ENCODE data around the gene MS4A2.
"Not testable (repeated sequence)": the region's sequence is repeated elsewhere in the genome, so short reads cannot be mapped to it uniquely, and the experiment has no call there.

The MS4A2 gene

GRCh38 chr11:60088364-60088763 is at the start of gene MS4A2:
Gene MS4A2 (plus strand): TSS chr11:60088664. CDS start chr11:60088766, 102 bp downstream.
- H3K4me1 ChIP-seq (ENCODE audit: control insufficient read depth, insufficient read depth, low read length) = no peaks in the 10 kb centered on the region
- no peaks in the 10 kb centered on the region for H3K27me3 ChIP-seq (ENCODE audit: control insufficient read depth, insufficient read depth, low read length)
- no peaks in the 10 kb centered on the region for H3K36me3 ChIP-seq (ENCODE audit: control insufficient read depth, insufficient read depth, low read length)
- H3K9me3 ChIP-seq (ENCODE audit: control insufficient read depth, insufficient read depth, low read length) = no peaks in the 10 kb centered on the region
- no peak within 1 kb of the TSS for H3K9ac ChIP-seq (ENCODE audit: low read depth, low read length)
- no peak within 1 kb of the TSS for H3K4me3 ChIP-seq (ENCODE audit: low read depth, low read length)

- Histone ChIP-seq H3K27me3 (ENCODE audit: control insufficient read depth, insufficient read depth, low read length) (no peaks in the 10 kb centered on the region), H3K4me3 (ENCODE audit: low read depth, low read length) (no peak within 1 kb of the TSS), H3K9me3 (ENCODE audit: control insufficient read depth, insufficient read depth, low read length) (no peaks in the 10 kb centered on the region), H3K9ac (ENCODE audit: low read depth, low read length) (no peak within 1 kb of the TSS), H3K4me1 (ENCODE audit: control insufficient read depth, insufficient read depth, low read length) (peaks cover 10% of the 10 kb centered on the region), H3K36me3 (ENCODE audit: control insufficient read depth, insufficient read depth, low read length) (no peaks in the 10 kb centered on the region)
These were observed 48.4 kb upstream of the MS4A2 start, which contains the start of gene OOSP2 for GRCh38 chr11:60040109-60040508. Gene OOSP2 (plus strand): TSS chr11:60040409. CDS start chr11:60040460, 51 bp downstream.

- H3K4me3 ChIP-seq (ENCODE audit: low read depth, low read length); H3K27me3 ChIP-seq (ENCODE audit: control insufficient read depth, insufficient read depth, low read length); H3K9me3 ChIP-seq (ENCODE audit: control insufficient read depth, insufficient read depth, low read length); H3K4me1 ChIP-seq (ENCODE audit: control insufficient read depth, insufficient read depth, low read length); H3K36me3 ChIP-seq (ENCODE audit: control insufficient read depth, insufficient read depth, low read length); H3K9ac ChIP-seq (ENCODE audit: low read depth, low read length): not testable (repeated sequence)
These were observed 38.0 kb upstream of the MS4A2 start for GRCh38 chr11:60050422-60050821.

GRCh38 chr11:60050839-60051238 is 37.6 kb upstream of the MS4A2 start:
- not testable (repeated sequence) for H3K4me3 ChIP-seq (ENCODE audit: low read depth, low read length); H3K27me3 ChIP-seq (ENCODE audit: control insufficient read depth, insufficient read depth, low read length); H3K9ac ChIP-seq (ENCODE audit: low read depth, low read length); H3K9me3 ChIP-seq (ENCODE audit: control insufficient read depth, insufficient read depth, low read length); H3K4me1 ChIP-seq (ENCODE audit: control insufficient read depth, insufficient read depth, low read length); H3K36me3 ChIP-seq (ENCODE audit: control insufficient read depth, insufficient read depth, low read length)

GRCh38 chr11:60056349-60056969 is 32.0 kb upstream of the MS4A2 start, which contains the start of gene MS4A3:
Gene MS4A3 (plus strand): TSS chr11:60056665. CDS start chr11:60061161, 4,496 bp downstream.
- Histone ChIP-seq H3K9ac (ENCODE audit: low read depth, low read length) (no peak within 1 kb of the TSS), H3K4me3 (ENCODE audit: low read depth, low read length) (no peak within 1 kb of the TSS), H3K36me3 (ENCODE audit: control insufficient read depth, insufficient read depth, low read length) (no peaks in the 10 kb centered on the region), H3K9me3 (ENCODE audit: control insufficient read depth, insufficient read depth, low read length) (no peaks in the 10 kb centered on the region), H3K4me1 (ENCODE audit: control insufficient read depth, insufficient read depth, low read length) (no peaks in the 10 kb centered on the region), H3K27me3 (ENCODE audit: control insufficient read depth, insufficient read depth, low read length) (no peaks in the 10 kb centered on the region)

GRCh38 chr11:60059052-60059451 is 29.4 kb upstream of the MS4A2 start:
- Histone ChIP-seq H3K27me3 (ENCODE audit: control insufficient read depth, insufficient read depth, low read length) (no peaks in the 10 kb centered on the region), H3K9ac (ENCODE audit: low read depth, low read length) (no peak overlapping the region), H3K4me1 (ENCODE audit: control insufficient read depth, insufficient read depth, low read length) (no peaks in the 10 kb centered on the region), H3K36me3 (ENCODE audit: control insufficient read depth, insufficient read depth, low read length) (no peaks in the 10 kb centered on the region), H3K4me3 (ENCODE audit: low read depth, low read length) (no peak overlapping the region), H3K9me3 (ENCODE audit: control insufficient read depth, insufficient read depth, low read length) (no peaks in the 10 kb centered on the region)

- no peaks in the 10 kb centered on the region for H3K9me3 ChIP-seq (ENCODE audit: control insufficient read depth, insufficient read depth, low read length)
- no peaks in the 10 kb centered on the region for H3K36me3 ChIP-seq (ENCODE audit: control insufficient read depth, insufficient read depth, low read length)
- no peaks in the 10 kb centered on the region for H3K27me3 ChIP-seq (ENCODE audit: control insufficient read depth, insufficient read depth, low read length)
- no peaks in the 10 kb centered on the region for H3K4me1 ChIP-seq (ENCODE audit: control insufficient read depth, insufficient read depth, low read length)
- H3K4me3 ChIP-seq (ENCODE audit: low read depth, low read length) = no peak overlapping the region
- H3K9ac ChIP-seq (ENCODE audit: low read depth, low read length) = no peak overlapping the region
These were observed 28.8 kb upstream of the MS4A2 start for GRCh38 chr11:60059521-60060240.

- Histone ChIP-seq H3K27me3 (ENCODE audit: control insufficient read depth, insufficient read depth, low read length) (no peaks in the 10 kb centered on the region), H3K4me1 (ENCODE audit: control insufficient read depth, insufficient read depth, low read length) (no peaks in the 10 kb centered on the region), H3K9me3 (ENCODE audit: control insufficient read depth, insufficient read depth, low read length) (no peaks in the 10 kb centered on the region), H3K36me3 (ENCODE audit: control insufficient read depth, insufficient read depth, low read length) (no peaks in the 10 kb centered on the region), H3K4me3 (ENCODE audit: low read depth, low read length) (no peak overlapping the region), H3K9ac (ENCODE audit: low read depth, low read length) (no peak overlapping the region)
These were observed 24.4 kb upstream of the MS4A2 start for GRCh38 chr11:60064111-60064510.

GRCh38 chr11:60065801-60066200 is 22.7 kb upstream of the MS4A2 start:
- no peaks in the 10 kb centered on the region for H3K9me3 ChIP-seq (ENCODE audit: control insufficient read depth, insufficient read depth, low read length)
- no peak overlapping the region for H3K4me3 ChIP-seq (ENCODE audit: low read depth, low read length)
- no peak overlapping the region for H3K9ac ChIP-seq (ENCODE audit: low read depth, low read length)
- H3K36me3 ChIP-seq (ENCODE audit: control insufficient read depth, insufficient read depth, low read length) = no peaks in the 10 kb centered on the region
- H3K27me3 ChIP-seq (ENCODE audit: control insufficient read depth, insufficient read depth, low read length) = no peaks in the 10 kb centered on the region
- H3K4me1 ChIP-seq (ENCODE audit: control insufficient read depth, insufficient read depth, low read length) = no peaks in the 10 kb centered on the region

- Histone ChIP-seq H3K36me3 (ENCODE audit: control insufficient read depth, insufficient read depth, low read length) (no peaks in the 10 kb centered on the region), H3K27me3 (ENCODE audit: control insufficient read depth, insufficient read depth, low read length) (no peaks in the 10 kb centered on the region), H3K9me3 (ENCODE audit: control insufficient read depth, insufficient read depth, low read length) (no peaks in the 10 kb centered on the region), H3K4me3 (ENCODE audit: low read depth, low read length) (no peak overlapping the region), H3K9ac (ENCODE audit: low read depth, low read length) (no peak overlapping the region), H3K4me1 (ENCODE audit: control insufficient read depth, insufficient read depth, low read length) (no peaks in the 10 kb centered on the region)
These were observed 19.0 kb upstream of the MS4A2 start for GRCh38 chr11:60069450-60069849.

GRCh38 chr11:60071644-60072043 is 16.8 kb upstream of the MS4A2 start:
- H3K27me3 ChIP-seq (ENCODE audit: control insufficient read depth, insufficient read depth, low read length); H3K9me3 ChIP-seq (ENCODE audit: control insufficient read depth, insufficient read depth, low read length); H3K36me3 ChIP-seq (ENCODE audit: control insufficient read depth, insufficient read depth, low read length); H3K9ac ChIP-seq (ENCODE audit: low read depth, low read length); H3K4me1 ChIP-seq (ENCODE audit: control insufficient read depth, insufficient read depth, low read length); H3K4me3 ChIP-seq (ENCODE audit: low read depth, low read length): not testable (repeated sequence)

- H3K4me1 ChIP-seq (ENCODE audit: control insufficient read depth, insufficient read depth, low read length) = no peaks in the 10 kb centered on the region
These were observed 11.1 kb upstream of the MS4A2 start for GRCh38 chr11:60077216-60077817.

More at GRCh38 chr11:60077216-60077817, 11.1 kb upstream of the MS4A2 start:
- no peak overlapping the region for H3K4me3 ChIP-seq (ENCODE audit: low read depth, low read length)
- H3K9me3 ChIP-seq (ENCODE audit: control insufficient read depth, insufficient read depth, low read length) = no peaks in the 10 kb centered on the region
- H3K27me3 ChIP-seq (ENCODE audit: control insufficient read depth, insufficient read depth, low read length) = no peaks in the 10 kb centered on the region
- no peak overlapping the region for H3K9ac ChIP-seq (ENCODE audit: low read depth, low read length)
- no peaks in the 10 kb centered on the region for H3K36me3 ChIP-seq (ENCODE audit: control insufficient read depth, insufficient read depth, low read length)

Measured in iPS-15b (cell line).